EL (cell line): ENCODE results near the gene GPS1.

Source experiments
- DNase-seq: peaks from one replicate; pipeline ENCODE4 v3.0.0-alpha.2; 2016

The GPS1 gene

GRCh38 chr17:82015311-82015971 lies 36.3 kb upstream of the GPS1 start:
- DNase-seq, result no peak

- no peak for DNase-seq
These were observed 35.4 kb upstream of the GPS1 start for GRCh38 chr17:82016061-82016874.

GRCh38 chr17:82016875-82017459 lies 34.7 kb upstream of the GPS1 start:
- no peak for DNase-seq

- DNase-seq, result no peak
These were observed 34.0 kb upstream of the GPS1 start for GRCh38 chr17:82017612-82018151.

- no peak for DNase-seq
These were observed 33.3 kb upstream of the GPS1 start for GRCh38 chr17:82018152-82018988.

- no peak for DNase-seq
These were observed 32.6 kb upstream of the GPS1 start for GRCh38 chr17:82018989-82019689.

- DNase-seq, result peak; percentile 56
These were observed 31.8 kb upstream of the GPS1 start for GRCh38 chr17:82019690-82020571.

GRCh38 chr17:82020572-82021106 lies 31.1 kb upstream of the GPS1 start:
- DNase-seq, result no peak

- peak; percentile 75 for DNase-seq
These were observed 30.4 kb upstream of the GPS1 start for GRCh38 chr17:82021107-82021899.

- no peak for DNase-seq
These were observed 29.8 kb upstream of the GPS1 start for GRCh38 chr17:82021900-82022309.

- DNase-seq, result no peak
These were observed 29.3 kb upstream of the GPS1 start, which contains the start of gene CENPX for GRCh38 chr17:82022310-82022980. CENPX (minus strand) TSS chr17:82022878; CDS start chr17:82022861, 17 bp downstream.

- DNase-seq, result peak; percentile 100
These were observed 28.7 kb upstream of the GPS1 start, which contains the start of gene LRRC45 for GRCh38 chr17:82022981-82023446. LRRC45 (plus strand) TSS chr17:82023305; CDS start chr17:82023644, 339 bp downstream.

- peak; percentile 31 for DNase-seq
These were observed 28.1 kb upstream of the GPS1 start for GRCh38 chr17:82023447-82024241.

GRCh38 chr17:82024859-82025258 lies 26.8 kb upstream of the GPS1 start:
- no peak for DNase-seq

GRCh38 chr17:82025401-82026107 lies 26.1 kb upstream of the GPS1 start:
- no peak for DNase-seq

GRCh38 chr17:82028246-82028645 lies 23.5 kb upstream of the GPS1 start:
- DNase-seq, result no peak

- no peak for DNase-seq
These were observed 22.7 kb upstream of the GPS1 start for GRCh38 chr17:82028966-82029365.
